GF-D8 (cell line): ENCODE results near the gene TBX2.

ENCODE experiments used
- DNase-seq: peaks from one replicate; lab custom pipeline; 2025; lab: John Stamatoyannopoulos, UW

TBX2 gene

DNA sequence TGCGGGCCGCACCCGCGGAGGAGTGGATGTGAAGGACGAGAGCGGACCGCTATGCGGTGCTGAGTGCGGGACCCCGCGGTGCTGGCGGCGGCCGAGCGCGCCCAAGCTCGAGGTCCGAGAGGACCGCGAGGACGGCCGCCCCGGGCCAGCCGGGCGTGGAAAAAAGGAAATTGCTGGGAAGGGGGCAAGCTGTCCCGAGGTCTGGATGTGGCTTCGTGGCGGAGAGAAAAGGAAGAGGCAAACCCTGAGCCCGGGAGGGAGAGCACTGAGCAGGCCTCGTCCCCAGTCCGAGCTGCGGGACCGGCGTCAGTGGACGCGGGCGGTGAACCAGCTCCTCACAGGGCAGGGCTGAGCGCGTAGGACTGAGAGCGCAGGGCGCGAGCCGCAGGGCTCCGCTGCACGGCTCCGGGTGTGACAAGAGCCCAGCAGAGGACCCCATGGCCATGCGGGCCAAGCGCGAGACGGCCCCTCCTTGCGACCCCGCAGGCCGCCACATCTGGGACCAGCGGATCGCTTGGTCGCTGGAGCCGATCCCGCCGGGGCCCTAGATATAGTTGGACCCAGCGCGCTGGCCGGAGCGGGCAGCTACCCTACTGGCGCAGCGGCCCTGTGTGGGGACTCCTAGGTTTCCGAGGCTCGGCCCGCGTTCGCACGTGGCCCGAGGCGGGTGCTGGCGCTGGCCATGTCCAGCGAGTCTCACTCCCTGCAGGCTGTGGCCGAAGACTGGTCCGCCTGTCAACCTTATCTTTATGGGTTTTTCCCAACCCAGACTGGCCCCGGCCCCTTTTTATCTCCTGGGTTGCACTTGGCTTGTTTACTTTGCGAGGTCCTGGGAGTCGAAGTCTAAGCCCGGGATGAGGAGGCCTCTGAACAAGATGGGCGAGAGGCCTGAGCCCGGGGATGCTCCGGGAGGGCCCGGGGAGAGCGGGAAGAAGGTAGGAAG, 55.0 kb downstream of the TBX2 start:
- DNase-seq, result no peak

DNA sequence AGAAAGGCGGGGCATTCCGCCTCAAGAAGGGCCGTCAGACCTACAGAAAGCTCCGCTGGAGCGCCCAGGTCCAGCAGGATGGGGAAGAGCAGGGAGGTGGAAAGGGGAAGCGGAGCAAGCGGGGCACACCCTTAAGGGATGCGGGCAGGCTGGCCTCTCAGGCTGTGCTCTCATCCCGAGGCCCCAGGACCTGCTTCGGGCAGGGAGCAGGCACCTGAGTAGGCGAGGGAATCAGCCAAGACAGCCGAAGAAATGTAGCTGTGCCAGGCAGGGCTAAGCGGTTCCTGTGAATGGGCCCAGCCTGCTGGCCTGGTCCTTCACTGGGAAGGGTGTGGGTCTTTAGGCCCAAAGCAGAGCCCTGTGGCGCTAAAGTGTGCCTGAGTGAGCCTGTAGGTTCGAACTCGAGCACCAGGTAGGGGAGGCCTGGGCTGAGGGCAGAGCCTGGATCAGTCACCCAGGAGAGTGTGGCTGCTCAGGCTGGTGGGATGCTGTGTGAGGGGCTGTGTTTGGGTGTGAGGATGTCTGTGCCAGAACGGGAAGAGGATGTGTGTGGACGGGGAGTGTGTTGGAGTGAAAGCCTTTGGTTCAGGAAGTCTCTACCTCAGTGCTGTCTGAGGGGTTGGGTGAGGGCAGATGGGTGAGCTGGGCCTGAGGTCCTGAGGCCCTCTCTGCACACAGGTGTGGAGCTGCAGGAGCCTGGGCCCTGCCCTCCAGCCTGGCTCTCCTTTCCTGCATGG, 55.8 kb downstream of the TBX2 start:
- no peak for DNase-seq

DNA sequence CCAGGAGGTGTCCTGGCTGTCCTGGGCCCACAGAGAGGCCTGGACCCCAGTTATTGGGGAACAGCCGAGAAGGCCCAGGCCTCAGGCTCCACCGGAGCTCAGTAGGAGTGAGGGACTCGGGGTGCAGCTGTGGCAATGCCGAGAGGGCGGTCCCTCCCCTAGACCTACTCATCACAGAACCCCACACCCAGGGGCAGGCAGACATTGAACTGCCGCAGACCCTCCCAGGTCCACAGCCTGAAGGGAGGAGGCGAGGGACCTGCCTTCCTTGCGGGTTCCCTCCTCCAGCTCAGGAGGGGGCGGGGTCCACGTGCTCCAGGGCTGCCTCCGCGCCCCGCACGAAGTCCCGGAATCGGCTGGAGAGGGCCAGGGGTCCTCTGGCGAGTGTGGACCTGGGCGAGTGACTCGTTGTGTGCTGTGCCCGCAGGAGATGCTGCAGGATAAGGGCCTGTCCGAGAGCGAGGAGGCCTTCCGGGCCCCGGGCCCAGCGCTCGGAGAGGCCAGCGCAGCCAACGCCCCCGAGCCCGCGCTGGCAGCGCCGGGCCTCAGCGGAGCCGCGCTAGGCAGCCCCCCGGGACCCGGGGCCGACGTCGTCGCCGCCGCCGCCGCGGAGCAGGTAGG, 56.5 kb downstream of the TBX2 start:
- DNase-seq, result no peak

DNA sequence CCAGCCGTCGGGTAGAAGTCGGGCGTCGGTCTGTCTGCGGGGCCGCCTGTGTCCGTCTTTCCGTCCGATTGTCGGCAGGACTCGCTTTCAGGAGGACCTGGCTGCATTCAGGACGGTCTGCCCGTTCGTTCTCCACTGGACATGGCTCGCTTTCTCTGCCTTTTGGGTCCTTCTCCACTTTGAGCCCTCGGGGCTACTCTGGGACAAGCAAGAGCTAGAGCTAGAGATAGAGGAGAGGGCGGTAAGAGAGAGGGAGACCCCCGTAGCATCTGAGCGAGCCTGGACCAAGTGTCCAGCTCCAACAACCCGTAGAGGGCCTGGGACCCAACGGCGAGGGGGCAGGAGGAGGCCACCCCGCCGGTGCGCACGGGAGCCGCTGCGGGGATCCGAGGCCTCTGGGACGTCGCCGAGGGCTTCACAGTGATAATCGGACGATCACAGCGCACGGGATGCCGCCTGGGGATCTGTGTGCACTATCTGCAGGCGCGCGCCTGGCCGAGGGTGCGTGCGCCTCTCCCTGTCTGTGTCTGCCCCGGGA, 57.1 kb downstream of the TBX2 start:
- DNase-seq, result no peak

DNA sequence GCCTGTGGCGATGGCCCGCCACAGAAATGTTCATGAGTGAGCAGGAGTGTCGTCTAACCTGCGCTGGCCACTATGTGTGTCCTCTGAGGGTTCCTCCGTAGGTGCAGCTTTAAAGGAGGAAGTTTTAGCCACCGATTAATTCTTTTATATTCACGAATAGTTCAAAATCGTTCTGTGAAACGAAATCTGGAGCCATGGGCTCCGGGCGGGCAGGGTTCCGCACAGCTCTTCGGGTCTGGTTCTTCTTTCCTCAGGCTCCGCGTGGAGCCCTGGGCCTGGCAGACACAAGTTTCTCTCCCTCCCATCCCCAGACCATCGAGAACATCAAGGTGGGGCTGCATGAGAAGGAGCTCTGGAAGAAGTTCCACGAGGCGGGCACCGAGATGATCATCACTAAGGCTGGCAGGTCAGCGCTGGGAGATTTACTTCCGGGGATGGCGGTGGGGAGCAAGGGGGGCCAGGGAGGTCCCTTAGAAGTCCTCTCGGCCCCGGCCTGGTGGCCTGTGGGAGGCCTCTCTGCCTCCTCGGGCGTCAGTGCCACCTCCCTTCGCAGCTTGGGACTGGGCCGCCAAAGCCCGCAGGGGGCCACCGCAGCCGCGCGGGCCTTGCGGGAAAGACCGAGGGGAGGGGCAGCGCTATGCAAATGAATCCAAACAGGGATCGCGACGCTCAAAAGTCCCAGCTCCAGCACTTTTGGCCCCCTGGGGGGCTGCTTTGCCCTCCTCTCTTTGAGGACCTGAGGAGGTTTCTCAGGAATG, 57.8 kb downstream of the TBX2 start:
- DNase-seq, result no peak

DNA sequence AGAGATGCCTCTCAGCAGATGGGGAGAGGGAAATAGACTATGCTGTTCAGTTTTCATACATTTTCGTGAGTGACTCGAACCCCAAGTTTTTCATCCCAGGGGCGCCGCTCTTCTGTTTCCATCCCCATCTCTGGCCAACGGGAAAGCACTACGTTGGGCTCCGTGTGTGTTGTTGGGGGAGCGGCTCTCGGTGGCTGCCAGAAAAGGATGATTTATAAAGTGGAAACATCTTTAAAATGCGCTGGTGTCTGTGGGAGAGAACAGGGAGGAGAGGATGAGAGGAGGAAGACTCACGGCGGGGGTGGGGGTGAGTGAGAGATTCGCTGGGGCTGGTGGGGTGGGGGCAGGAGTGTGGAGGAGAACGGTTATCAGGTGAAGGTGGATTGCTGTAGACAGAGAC, 58.4 kb downstream of the TBX2 start:
- DNase-seq, result no peak

DNA sequence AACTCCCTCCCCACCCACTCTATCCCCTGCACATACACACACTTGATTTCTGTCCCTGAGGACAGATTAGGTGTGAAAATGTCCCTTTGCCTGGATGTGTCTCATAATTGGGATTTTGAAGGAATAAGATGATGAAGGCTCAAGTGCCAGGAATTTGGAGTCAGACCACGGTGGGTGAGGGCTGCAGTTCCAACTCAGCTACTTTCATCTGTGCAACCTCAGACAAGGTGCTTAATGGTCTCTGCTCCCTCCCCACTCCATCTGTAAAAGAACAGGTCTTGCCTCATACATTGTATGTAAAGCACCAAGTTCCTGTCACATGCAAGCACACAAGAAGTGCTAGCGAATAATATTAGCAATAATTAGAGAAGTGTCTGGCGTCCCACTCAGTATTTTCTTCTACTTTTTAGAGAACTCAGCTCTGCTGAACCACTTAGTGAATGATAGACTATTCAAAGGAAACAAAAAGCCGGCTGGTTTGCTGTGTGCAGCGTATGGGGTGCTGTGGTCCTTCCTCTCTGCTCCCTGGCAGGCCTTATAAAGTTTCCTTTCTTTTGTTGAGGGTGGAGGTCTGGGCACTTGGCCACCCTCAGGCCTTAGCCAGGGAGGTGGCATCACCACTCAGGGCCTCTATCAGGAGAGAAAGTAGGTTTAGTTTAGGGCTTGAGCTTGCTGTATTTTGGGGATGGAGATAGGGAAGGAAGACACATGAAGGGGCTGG, 58.9 kb downstream of the TBX2 start:
- no peak for DNase-seq
